ENCODE results near the gene LARGE1. TPM values are rescaled to one million over a fixed set of nuclear protein-coding genes. Genes with fewer than 3 reads are reported as not detected.
A peak's percentile ranks its signal among the peaks of the same experiment; 100 is the strongest.

LARGE1 gene
- total RNA-seq, 4 donors from 2014 or later: 11.8 to 33.2 (median 22.6) TPM

GRCh38 chr22:33806191-33806590 is 114.1 kb downstream of the LARGE1 start:
- no peak for DNase-seq (ENCODE audit: low spot score in 2 of 2)
- TF ChIP-seq, protein P1, sequence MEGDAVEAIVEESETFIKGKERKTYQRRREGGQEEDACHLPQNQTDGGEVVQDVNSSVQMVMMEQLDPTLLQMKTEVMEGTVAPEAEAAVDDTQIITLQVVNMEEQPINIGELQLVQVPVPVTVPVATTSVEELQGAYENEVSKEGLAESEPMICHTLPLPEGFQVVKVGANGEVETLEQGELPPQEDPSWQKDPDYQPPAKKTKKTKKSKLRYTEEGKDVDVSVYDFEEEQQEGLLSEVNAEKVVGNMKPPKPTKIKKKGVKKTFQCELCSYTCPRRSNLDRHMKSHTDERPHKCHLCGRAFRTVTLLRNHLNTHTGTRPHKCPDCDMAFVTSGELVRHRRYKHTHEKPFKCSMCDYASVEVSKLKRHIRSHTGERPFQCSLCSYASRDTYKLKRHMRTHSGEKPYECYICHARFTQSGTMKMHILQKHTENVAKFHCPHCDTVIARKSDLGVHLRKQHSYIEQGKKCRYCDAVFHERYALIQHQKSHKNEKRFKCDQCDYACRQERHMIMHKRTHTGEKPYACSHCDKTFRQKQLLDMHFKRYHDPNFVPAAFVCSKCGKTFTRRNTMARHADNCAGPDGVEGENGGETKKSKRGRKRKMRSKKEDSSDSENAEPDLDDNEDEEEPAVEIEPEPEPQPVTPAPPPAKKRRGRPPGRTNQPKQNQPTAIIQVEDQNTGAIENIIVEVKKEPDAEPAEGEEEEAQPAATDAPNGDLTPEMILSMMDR (IDR thresholded peaks at IDR 0.05): no peak
- no peak for TF ChIP-seq POLR2A (IDR thresholded peaks at IDR 0.05)
- WGBS, 2 donors: 42% methylated on average over 3 of the region's 3 CpGs
- intact Hi-C loops (cut with DNase I; ENCODE audit: low total_unique reads): no loop called here
- H3K4me3 ChIP-seq (ENCODE audit: low read depth, poor library complexity, severe bottlenecking): no peak overlapping the region

- no peak overlapping the region for H3K4me3 ChIP-seq (ENCODE audit: low read depth, poor library complexity, severe bottlenecking)
- TF ChIP-seq, protein P1 (IDR thresholded peaks at IDR 0.05): no peak
- no peak for TF ChIP-seq POLR2A (IDR thresholded peaks at IDR 0.05)
- intact Hi-C loops (cut with DNase I; ENCODE audit: low total_unique reads): no loop called here
- 36 to 41% methylated on average over 7 of the region's 7 CpGs for WGBS, 2 donors
- DNase-seq (ENCODE audit: low spot score in 2 of 2): peak in 1 of 2 donors; percentile 23
Observed at GRCh38 chr22:33803371-33804282, 116.6 kb downstream of the LARGE1 start.

DNA sequence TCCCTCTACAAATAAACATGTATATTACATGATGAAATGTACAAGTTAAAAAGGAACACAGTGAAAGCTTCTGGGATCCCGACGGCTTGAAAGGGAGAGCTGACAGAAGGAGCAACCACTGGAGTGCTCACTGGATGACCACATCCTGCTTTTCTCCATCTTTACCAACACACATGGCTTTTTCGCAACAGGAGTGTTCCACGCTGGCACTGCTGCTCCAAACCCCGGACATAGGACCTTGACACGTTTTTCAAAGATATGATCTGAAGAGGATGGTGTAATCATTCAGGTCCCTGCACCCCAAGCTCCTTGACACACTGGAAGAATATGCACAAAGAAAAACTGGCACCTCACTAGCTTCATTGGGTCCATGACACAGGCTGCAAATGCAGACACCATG is 121.9 kb downstream of the LARGE1 start:
- no peak overlapping the region for H3K4me3 ChIP-seq (ENCODE audit: low read depth, poor library complexity, severe bottlenecking)
- intact Hi-C loops (cut with DNase I; ENCODE audit: low total_unique reads): no loop called here
- no peak for DNase-seq (ENCODE audit: low spot score in 2 of 2)
- no peak for TF ChIP-seq POLR2A (IDR thresholded peaks at IDR 0.05)
- TF ChIP-seq, protein P1 (IDR thresholded peaks at IDR 0.05): no peak
- WGBS, 2 donors: 74 to 82% methylated on average over 6 of the region's 6 CpGs

DNA sequence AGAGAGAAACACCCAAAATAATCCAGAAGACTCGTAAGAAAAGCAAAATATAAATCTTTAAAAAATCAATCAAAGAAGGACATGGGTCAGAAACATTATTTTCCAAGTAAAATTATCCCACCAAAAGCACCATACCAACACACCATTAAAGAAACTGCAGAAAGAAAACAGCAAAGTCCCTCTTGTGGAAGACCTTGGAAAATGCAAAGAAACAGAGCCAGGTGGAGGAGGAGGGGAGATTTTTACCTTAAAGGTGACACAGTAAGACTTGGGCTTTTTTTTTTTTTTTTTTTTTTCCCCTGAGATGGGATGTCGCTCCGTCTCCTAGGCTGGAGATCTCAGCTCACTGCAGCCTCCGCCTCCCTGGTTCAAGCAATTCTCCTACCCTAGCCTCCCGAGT is 123.8 kb downstream of the LARGE1 start:
- WGBS, 2 donors: 95 to 98% methylated on average over 5 of the region's 5 CpGs
- intact Hi-C loops (cut with DNase I; ENCODE audit: low total_unique reads): no loop called here
- H3K4me3 ChIP-seq (ENCODE audit: low read depth, poor library complexity, severe bottlenecking): no peak overlapping the region
- TF ChIP-seq POLR2A (IDR thresholded peaks at IDR 0.05): no peak
- TF ChIP-seq, protein P1 (IDR thresholded peaks at IDR 0.05): no peak
- DNase-seq (ENCODE audit: low spot score in 2 of 2): no peak

DNA sequence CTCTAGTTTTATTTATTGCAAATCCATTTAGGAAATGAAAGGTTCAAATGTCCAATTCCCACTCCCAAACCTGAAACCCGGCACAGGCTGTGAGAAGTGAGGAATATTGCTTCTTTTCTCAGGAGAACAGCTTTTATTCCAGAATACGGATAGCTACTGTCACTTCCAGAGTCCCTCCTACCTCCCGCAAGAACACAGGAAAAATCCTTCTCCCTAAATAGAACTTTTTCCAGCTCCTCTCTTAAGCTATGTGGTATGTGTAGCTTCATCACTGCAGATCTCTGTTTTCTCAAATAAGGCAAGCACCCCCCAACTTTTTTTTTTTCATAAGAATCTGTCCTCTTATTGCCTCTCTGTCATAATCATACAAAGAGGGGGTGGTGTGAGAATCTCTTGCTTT is 126.8 kb downstream of the LARGE1 start:
- H3K4me3 ChIP-seq (ENCODE audit: low read depth, poor library complexity, severe bottlenecking): no peak overlapping the region
- 48 to 63% methylated on average over 3 of the region's 3 CpGs for WGBS, 2 donors
- no peak for DNase-seq (ENCODE audit: low spot score in 2 of 2)
- no peak for TF ChIP-seq POLR2A (IDR thresholded peaks at IDR 0.05)
- TF ChIP-seq, protein P1 (IDR thresholded peaks at IDR 0.05): no peak
- intact Hi-C loops (cut with DNase I; ENCODE audit: low total_unique reads): no loop called here
